AG08395 (cell line): Measurements from ENCODE around the gene SYNE4.
A peak's percentile ranks its signal among the peaks of the same experiment; 100 is the strongest.

Experiments used
- DNase-seq: peaks from one replicate; pipeline ENCODE4 v3.0.0; 2012; ENCODE audit warnings: mixed read lengths, low spot score

The SYNE4 gene

GRCh38 chr19:36025541-36025940 is 16.9 kb upstream of the SYNE4 start:
- DNase-seq = no peak

- no peak for DNase-seq
These were observed 14.8 kb upstream of the SYNE4 start for GRCh38 chr19:36023432-36023831.

GRCh38 chr19:36019061-36019670 is 10.6 kb upstream of the SYNE4 start:
- DNase-seq = no peak

- DNase-seq = peak; percentile 99
These were observed 5.7 kb upstream of the SYNE4 start, which contains the start of gene ALKBH6 for GRCh38 chr19:36014012-36014924. Gene ALKBH6 (minus strand): TSS chr19:36014213. CDS start chr19:36013397, 816 bp downstream.

GRCh38 chr19:36013280-36014011 is 4.8 kb upstream of the SYNE4 start:
- no peak for DNase-seq

- DNase-seq = no peak
These were observed 1.8 kb upstream of the SYNE4 start for GRCh38 chr19:36010402-36010801.

GRCh38 chr19:36009633-36010379 is 1.2 kb upstream of the SYNE4 start:
- DNase-seq = no peak

- peak; percentile 82 for DNase-seq
These were observed 607 bp upstream of the SYNE4 start for GRCh38 chr19:36009220-36009619.

- no peak for DNase-seq
These were observed 1.7 kb downstream of the SYNE4 start for GRCh38 chr19:36006955-36007354.

- no peak for DNase-seq
These were observed 5.3 kb downstream of the SYNE4 start for GRCh38 chr19:36003284-36003683.

- DNase-seq = no peak
These were observed 7.0 kb downstream of the SYNE4 start for GRCh38 chr19:36001605-36002004.

GRCh38 chr19:35996777-35997176 is 11.8 kb downstream of the SYNE4 start:
- no peak for DNase-seq

GRCh38 chr19:35995048-35995993 is 13.3 kb downstream of the SYNE4 start, which contains the start of gene SDHAF1:
Gene SDHAF1 (plus strand): TSS chr19:35995188. CDS start chr19:35995275, 87 bp downstream.
- peak; percentile 97 for DNase-seq

- DNase-seq = no peak
These were observed 14.6 kb downstream of the SYNE4 start for GRCh38 chr19:35993923-35994598.

- no peak for DNase-seq
These were observed 15.5 kb downstream of the SYNE4 start for GRCh38 chr19:35992907-35993765.

- DNase-seq = peak; percentile 31
These were observed 16.7 kb downstream of the SYNE4 start for GRCh38 chr19:35991731-35992450.

- DNase-seq = no peak
These were observed 17.6 kb downstream of the SYNE4 start for GRCh38 chr19:35990771-35991730.
